ENCODE measurements around the gene TYROBP.
"Not testable (repeated sequence)": the region's sequence is repeated elsewhere in the genome, so short reads cannot be mapped to it uniquely, and the experiment has no call there.

TYROBP gene

DNA sequence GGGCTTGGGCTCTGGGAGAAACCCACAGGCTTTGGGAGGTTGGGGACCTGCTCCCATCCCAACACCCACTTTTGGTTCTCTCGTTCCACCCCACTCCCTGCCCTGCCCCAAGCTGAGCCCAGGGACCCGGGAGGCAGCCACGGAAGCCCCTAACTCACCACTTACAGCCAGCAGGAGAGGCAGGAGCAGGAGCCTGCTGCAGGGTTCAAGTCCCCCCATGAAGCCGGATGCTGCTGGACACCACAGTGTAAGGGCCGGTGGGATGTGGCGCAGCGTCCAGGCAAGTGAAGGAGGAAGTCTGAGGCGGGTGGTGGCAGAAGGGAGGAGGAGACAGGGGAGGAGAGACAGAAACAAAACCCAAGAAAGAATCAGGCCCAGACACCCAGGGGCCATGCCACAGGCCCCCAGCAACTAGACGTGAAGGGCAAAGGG, at the start of gene TYROBP:
TYROBP (minus strand) TSS at position 286 of the 432 bp plus-strand sequence; CDS start at position 219, 67 bp downstream.
- no peak for DNase-seq (ENCODE audit: low read depth)

DNA sequence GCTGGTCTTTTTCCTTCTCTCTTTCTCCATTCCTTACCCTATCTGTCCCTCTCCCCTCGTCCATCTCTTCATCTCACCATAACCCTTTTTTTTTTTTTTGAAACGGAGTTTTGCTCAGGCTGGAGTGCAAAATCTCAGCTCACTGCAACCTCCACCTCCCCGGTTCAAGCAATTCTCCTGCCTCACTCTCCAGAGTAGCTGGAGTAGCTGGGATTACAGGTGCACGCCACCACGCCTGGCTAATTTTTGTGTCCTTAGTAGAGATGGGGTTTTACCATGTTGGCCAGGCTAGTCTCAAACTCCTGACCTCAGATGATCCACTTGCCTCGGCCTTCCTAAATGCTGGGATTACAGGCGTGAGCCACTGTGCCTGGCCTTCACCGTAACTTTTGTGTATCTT, 49.3 kb upstream of the TYROBP start:
- not testable (repeated sequence) for DNase-seq (ENCODE audit: low read depth)

DNA sequence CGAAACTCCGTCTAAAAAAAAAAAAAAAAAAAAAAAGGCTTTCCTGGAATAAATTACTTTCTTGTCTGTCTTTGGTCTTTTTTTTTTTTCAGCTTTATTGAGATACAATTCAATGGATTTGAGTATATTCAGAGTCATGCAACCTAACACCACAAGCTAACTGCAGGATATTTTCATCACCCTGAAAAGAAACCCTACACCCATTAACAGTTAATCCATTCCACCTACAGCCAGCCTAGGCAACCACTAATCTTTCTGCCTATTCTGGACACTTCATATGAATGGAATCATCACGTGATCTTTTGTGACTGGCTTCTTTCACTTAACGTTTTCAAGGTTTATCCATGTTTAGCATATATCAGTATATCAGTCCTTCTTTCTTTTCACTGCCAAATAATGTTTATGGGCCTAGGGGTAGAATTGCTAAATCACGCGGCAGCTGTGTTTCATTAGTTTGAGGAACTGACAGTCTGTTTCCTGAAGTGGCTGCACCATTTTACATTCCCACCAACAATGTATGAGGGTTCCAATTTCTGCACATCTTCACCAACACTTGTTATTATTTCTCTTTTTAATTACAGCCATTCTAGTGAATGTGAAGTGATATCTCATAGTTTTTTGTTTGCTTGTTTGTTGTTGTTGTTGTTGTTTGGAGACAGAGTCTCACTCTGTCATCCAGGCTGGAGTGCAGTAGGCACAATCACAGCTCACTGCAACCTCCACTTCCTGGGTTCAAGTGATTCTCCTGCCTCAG, 48.0 kb upstream of the TYROBP start:
- no peak for DNase-seq (ENCODE audit: low read depth)

DNA sequence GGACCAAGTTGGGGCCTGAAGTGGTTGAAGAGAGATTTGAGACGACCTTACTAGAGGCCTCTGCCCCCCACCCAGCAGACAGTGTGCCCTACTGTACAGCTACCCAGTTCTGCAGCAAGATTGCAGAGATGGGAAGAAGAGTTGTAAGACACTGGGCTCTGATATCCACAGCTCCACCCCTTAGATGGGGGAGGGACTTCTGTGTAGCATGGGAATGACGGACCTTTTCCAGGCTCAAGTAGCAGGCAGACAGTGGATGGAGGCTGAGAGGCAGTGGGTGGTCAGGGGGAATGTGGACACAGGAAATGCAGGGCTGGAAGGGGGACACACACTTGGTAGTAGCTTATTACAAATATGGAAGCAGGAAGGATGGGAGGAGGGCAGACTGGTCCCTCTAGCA, 41.0 kb upstream of the TYROBP start:
- no peak for DNase-seq (ENCODE audit: low read depth)

DNA sequence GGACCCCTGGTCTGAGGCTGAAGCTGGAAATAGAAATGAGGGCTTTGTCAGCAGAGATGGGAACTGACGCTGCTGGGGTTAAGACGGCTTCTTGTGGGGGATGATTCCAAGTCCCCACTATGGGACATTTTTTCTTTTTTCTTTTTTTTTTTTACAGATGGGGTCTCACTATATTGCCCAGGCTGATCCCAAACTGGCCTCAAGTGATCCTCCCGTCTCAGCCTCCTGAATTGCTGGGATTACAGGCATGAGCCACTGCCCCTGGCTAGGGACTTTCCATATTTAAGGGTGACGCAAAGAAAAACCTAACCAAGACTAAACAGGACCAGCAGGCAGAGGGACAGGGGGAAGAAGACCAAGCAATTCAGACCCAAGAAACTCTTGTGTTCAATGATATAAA, 38.1 kb upstream of the TYROBP start:
- no peak for DNase-seq (ENCODE audit: low read depth)

DNA sequence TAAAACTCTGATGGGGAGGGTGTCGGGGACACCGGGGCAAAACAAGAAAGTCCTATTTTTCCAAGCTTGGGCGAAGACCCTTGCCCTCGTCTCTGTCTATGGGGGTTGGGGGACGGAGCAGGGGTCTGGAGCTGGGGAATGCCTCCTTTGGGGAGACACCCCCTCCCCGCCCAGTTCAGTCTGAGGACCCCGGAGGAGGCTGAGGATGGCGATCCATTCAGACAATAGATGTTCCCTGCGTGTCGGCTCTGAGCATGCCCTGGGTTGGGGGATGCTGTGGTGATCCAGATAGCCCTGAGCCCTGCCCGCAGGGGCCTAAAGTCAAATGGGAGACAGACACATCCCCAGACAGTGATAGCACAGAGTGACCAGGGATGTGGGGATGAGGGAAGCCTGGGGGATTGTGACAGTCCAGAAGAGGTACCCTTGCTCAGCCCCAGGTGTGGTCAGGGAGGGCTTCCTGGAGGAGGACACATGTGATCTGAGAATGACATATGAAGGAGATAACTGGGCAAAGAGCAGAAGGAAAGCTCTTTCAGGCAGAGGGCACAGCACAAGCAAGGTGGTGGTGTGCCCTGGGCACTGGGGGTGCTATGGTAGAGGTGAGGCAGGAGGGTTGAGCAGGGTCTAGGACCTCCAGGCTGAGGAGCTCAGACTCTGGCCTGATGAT, 37.2 kb upstream of the TYROBP start:
- no peak for DNase-seq (ENCODE audit: low read depth)

DNA sequence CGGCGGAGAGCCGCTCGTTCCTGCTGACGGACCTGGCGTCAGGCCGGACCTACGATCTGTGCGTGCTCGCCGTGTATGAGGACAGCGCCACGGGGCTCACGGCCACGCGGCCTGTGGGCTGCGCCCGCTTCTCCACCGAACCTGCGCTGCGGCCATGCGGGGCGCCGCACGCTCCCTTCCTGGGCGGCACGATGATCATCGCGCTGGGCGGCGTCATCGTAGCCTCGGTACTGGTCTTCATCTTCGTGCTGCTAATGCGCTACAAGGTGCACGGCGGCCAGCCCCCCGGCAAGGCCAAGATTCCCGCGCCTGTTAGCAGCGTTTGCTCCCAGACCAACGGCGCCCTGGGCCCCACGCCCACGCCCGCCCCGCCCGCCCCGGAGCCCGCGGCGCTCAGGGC, 36.5 kb upstream of the TYROBP start:
- no peak for DNase-seq (ENCODE audit: low read depth)

DNA sequence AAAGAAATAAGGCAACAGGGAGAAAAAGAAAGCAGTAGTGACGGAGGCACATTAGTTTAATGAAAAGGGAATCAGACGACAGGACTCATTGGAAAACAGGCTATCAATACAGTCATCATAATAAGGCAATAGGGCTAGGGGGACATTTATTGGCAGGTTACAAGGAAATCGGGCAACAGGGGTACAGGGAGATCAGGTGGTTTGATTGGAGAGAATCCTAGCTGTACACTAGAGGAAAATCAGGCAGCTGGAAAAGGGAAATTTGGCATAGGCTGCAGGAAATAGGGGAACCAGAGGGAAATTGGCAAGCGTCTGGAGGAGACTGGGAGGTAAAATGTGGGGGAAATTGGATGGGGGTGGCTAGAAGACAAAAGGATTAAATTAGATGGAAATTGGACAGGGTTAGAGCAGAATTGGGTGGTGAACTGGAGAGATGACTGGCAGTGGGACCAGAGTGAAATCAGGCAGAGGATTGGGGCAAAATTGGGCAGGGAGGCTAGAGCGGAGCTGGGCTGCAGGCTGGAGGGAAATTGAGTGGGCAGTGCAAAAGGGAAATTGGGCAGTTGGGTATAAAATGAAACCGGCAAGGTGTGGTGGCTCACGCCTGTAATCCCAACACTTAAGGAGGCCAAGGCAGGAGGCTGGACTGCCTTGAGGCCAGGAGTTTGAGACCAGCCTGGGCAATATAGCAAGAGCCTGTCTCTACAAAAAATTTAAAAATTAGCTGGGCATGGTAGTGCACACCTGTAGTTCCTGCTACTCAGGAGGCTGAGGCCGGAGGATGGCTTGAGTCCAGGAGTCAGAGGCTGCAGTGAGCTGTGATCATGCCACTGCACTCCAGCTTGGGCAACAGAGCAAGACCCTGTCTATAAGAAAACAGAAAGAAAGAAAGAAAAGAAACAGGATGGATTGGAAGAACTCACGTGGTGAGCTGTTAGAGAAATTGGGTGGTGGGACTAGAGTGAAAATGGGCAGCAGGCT, 35.5 kb upstream of the TYROBP start:
- DNase-seq (ENCODE audit: low read depth): no peak

DNA sequence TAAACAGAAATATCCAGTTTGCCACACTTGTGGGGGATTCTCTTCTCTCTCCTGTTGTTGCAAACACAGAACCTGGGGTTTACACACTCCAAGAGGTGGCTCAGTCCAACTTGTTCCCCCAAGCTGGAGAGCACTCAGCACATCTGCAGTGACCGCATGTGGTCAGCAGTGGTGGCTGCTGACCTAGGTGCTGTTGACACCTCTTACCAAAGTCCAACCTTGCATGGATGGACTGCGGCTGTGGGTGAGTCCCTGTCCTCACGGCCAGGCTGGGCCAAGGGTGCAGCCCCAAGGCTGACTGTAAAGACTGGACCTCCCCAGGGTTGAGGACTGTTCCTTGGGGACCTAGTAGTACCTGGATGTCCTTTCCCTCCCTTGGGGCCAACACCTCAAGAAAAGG, 34.1 kb upstream of the TYROBP start:
- no peak for DNase-seq (ENCODE audit: low read depth)

DNA sequence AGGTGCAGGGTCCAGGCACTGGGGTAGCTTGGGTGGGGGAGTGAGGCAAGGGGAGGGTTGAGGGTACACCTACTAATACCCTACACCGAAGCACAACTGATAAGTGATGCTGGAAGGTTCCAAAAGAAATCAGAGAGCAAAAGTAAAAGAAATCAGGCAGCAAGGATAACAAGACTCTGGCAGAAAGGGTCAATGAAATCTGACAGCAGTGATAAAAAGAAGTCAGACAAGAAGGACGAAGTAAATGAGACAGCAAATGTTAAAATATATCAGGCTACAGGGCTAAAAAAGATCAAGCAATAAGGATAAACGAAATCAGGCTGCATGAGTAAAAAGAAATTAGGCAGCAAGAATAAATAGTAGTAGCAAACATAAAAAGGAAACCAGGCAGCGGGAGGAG, 32.7 kb upstream of the TYROBP start:
- no peak for DNase-seq (ENCODE audit: low read depth)

DNA sequence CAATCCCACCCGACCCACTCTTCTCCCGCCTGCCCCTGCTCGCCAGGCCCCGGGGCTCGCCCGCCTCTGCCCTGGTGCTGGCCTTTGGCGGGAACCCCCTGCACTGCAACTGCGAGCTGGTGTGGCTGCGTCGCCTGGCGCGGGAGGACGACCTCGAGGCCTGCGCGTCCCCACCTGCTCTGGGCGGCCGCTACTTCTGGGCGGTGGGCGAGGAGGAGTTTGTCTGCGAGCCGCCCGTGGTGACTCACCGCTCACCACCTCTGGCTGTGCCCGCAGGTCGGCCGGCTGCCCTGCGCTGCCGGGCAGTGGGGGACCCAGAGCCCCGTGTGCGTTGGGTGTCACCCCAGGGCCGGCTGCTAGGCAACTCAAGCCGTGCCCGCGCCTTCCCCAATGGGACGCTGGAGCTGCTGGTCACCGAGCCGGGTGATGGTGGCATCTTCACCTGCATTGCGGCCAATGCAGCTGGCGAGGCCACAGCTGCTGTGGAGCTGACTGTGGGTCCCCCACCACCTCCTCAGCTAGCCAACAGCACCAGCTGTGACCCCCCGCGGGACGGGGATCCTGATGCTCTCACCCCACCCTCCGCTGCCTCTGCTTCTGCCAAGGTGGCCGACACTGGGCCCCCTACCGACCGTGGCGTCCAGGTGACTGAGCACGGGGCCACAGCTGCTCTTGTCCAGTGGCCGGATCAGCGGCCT, 32.1 kb upstream of the TYROBP start:
- no peak for DNase-seq (ENCODE audit: low read depth)

DNA sequence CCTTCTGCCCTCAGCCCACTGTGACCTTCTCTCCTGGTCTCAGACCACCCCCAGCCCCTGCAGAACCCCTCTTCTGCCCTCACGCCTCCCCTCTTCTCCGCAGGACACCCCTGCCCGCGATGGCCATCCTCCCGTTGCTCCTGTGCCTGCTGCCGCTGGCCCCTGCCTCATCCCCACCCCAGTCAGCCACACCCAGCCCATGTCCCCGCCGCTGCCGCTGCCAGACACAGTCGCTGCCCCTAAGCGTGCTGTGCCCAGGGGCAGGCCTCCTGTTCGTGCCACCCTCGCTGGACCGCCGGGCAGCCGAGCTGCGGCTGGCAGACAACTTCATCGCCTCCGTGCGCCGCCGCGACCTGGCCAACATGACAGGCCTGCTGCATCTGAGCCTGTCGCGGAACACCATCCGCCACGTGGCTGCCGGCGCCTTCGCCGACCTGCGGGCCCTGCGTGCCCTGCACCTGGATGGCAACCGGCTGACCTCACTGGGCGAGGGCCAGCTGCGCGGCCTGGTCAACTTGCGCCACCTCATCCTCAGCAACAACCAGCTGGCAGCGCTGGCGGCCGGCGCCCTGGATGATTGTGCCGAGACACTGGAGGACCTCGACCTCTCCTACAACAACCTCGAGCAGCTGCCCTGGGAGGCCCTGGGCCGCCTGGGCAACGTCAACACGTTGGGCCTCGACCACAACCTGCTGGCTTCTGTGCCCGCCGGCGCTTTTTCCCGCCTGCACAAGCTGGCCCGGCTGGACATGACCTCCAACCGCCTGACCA, 31.4 kb upstream of the TYROBP start:
- DNase-seq (ENCODE audit: low read depth): no peak

DNA sequence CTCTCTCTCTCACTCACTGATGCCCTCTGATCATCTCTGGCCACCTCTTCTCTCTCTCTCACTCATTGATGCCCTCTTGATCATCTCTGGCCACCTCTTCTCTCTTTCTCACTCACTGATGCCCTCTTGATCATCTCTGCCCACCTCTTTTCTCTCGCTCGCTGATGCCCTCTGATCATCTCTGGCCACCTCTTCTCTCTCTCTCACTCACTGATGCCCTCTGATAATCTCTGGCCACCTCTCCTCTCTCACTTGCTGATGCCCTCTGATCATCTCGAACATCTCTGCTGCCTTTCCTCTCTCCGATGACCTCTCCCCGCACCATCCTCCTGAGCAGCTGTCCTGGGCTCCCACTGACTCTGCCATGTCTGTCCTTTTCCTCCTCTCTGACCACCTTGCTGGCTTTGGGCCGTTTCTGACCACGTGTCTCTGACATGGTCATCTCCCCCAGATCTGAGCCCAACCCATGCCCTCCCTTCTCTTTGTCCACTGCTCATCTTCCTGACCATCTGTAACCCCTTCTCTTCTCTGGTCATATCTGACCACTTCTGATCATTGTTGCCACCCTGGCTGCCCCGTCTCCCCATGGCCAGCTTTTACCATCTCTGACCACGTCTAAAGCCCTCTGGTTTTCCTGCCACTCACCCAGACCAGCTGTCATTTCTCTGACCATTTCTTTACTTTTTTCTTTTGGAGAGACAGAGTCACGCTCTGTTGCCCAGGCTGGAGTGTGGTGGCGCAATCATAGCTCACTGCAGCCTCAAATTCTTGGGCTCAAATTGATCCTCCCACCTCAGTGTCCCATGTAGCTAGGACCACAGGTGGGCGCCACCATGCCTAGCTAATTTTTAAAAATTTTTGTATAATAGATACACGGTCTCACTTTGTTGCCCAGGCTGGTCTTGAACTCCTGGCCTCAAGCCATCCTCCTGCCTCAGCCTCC, 30.5 kb upstream of the TYROBP start:
- no peak for DNase-seq (ENCODE audit: low read depth)

DNA sequence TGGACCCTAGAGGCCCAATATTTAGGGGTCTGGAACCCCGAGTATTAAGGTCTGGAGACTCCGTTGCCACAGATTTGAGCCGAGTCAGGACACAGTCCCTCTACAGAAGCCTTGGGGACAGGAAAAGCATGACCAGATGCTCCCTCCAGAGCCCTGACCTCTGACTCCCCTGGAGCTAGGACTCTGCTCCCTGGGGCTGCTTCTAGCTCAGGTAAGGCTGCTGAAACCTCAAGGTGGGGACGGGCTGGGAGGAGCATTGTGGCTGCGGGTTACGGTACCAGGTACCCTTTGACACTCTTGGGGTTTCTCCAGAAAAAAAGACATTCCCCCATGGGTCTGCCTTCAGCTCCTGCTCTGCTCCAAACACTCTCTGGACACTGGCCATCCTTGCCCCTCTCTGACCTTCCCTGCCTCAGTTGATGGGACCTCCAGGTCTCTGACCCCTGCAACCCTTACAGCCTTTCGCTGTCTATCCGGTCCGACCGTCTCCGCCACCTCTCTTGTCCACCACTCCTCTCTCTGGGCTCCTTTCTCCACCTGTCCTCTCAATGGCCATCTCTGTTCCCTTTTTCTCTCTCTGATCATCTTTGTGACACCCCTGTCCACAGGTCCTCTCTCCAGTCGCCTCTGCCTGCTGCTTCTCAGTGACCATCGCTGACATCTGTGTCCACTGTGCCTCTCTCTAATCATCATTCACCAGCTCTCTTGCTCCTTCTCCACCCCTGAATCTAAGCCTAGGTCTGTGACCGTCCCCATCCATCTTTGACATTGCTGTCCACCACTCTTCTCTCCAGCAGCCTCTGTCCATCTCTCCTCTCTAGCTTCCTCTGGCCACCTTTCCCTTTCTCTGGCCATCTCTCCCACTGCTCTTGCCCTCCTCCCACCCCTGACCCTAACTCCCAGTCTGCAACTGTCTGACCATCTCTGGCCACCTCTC, 29.5 kb upstream of the TYROBP start:
- DNase-seq (ENCODE audit: low read depth): no peak

DNA sequence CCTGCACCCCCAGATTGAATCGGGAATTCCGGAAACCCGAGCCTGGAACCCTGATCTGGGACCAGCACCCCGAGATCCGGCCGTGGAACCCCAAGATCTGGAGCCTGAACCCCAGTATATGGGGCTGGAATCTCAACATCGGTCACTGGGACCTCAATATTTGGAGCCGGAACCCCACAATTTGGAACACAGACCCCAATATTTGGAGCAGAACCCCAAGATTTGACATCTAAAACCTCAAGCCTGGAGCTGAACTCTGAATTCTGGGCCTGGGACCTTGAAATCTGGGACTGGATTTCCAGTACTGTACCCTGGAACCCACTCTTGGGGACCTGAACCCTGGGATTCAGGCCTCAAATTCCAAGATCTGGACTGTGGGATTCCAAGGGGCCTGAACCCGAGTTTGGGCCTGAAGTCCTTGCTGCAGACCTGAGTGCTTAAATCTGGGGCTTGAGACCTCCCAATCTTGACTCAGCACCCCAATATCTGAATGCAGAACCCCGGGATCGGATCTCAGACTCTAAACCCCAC, 28.7 kb upstream of the TYROBP start:
- no peak for DNase-seq (ENCODE audit: low read depth)

DNA sequence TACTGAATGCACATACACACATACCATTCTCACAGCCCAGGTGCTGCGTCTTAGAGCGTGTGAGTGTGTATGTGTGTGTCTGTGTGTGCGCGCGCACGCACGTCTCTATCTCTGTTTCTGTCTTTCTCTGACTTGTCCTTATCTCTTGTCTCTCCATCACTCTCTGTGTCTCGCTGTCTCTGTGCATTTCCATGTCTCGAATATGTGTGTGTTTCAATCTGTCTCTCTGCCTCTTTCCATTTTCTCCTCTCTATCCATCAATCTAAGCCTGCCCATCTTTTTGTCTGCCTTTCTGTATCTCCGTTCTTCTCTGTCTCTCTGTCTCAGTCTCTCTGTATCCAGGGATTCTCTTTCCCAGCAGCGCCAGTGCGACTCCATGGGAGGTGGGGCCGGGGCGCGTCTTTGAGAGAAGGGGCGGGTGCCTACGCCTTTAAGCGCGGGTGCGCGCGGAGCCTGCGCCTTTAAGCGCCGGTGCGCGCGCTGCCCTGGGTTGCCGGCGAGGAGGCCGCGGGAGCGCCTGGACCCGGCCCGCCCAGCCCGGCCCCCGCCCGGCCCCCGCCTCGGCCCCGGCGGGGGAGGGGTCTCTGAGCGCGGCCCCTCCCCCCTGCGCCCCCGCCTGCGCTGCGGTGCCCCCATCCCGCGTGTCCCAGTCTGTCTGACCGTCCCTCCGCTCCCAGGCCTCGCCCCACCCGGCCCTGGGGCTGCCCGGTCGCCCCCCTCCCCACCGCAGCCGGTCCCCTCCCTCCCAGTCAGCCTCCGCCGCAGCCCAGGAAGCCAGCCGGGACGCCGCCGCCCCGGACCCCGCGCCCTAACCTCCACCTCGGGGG, 28.0 kb upstream of the TYROBP start, which contains the start of gene LRFN3:
LRFN3 (plus strand) TSS at position 464 of the 827 bp plus-strand sequence. CDS start 3,052 bp downstream, outside the sequence.
- peak; percentile 50 for DNase-seq (ENCODE audit: low read depth)

DNA sequence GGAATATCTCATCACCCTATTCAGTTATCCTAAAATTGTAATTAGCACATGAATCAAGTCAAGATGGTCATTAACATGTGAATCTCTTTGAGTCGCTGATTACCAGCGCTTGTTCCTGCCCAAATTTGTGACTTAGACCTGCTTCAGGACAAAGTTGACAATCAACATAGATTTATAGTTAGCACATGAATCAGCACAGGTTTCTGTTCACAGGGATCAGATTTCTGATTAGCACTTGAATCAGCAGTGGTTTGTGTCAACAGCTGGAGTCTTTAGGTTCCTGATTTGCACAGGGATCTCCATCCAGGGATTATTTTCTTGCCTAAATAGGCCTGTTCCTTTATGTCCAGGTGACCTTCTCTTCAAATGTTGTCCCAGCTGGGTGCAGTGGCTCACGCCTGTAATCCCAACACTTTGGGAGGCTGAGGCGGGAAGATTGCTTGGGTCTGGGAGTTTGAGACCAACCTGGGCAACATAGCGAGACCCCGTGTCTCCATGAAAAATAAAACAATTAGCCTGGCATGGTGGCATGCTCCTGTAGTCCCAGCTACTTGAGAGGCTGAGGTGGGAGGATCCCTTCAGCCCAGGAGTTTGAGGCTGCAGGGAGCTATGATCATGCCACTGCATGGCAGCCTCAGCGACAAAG, 24.3 kb upstream of the TYROBP start:
- no peak for DNase-seq (ENCODE audit: low read depth)

Measured in HS-27A (cell line).